Activated CD8-positive, alpha-beta memory T cell treated with anti-CD3 and anti-CD28 coated beads for 24 hours (primary cell): ENCODE data around the gene PRR14L.
"Not testable (repeated sequence)": the region's sequence is repeated elsewhere in the genome, so short reads cannot be mapped to it uniquely, and the experiment has no call there.

ENCODE experiments used
- DNase-seq: peaks from one replicate; pipeline ENCODE4 v3.0.0-alpha.2; 2020

PRR14L gene

GRCh38 chr22:31749636-31750364 lies at the start of gene PRR14L:
Gene PRR14L, minus strand, starts transcription at chr22:31750132. Its CDS starts 11,272 bp downstream, at chr22:31738860.
- peak; percentile 100 for DNase-seq

- DNase-seq = not testable (repeated sequence)
These were observed 49.4 kb upstream of the PRR14L start for GRCh38 chr22:31799358-31799757.

- no peak for DNase-seq
These were observed 40.3 kb upstream of the PRR14L start for GRCh38 chr22:31790240-31790639.

- no peak for DNase-seq
These were observed 39.9 kb upstream of the PRR14L start for GRCh38 chr22:31789803-31790202.

DNA sequence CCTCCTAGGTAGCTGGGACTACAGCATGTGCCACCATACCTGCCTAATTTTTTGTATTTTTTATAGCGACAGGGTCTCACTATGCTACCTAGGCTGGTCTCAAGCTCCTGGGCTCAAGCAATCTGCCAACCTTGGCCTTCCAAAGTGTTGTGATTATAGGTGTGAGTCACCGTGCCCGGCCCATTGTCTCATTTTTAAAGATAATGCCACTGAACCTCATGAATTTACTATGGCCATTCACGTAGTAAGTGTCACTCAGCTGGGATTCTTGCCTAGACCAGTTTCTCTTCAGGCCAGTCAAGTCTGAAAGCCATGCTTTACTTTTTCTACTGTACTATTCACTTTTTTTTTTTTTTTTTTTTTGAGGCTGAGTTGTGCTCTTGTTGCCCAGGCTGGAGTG lies 26.3 kb upstream of the PRR14L start:
- no peak for DNase-seq

- DNase-seq = no peak
These were observed 23.5 kb upstream of the PRR14L start for GRCh38 chr22:31773416-31773815.

DNA sequence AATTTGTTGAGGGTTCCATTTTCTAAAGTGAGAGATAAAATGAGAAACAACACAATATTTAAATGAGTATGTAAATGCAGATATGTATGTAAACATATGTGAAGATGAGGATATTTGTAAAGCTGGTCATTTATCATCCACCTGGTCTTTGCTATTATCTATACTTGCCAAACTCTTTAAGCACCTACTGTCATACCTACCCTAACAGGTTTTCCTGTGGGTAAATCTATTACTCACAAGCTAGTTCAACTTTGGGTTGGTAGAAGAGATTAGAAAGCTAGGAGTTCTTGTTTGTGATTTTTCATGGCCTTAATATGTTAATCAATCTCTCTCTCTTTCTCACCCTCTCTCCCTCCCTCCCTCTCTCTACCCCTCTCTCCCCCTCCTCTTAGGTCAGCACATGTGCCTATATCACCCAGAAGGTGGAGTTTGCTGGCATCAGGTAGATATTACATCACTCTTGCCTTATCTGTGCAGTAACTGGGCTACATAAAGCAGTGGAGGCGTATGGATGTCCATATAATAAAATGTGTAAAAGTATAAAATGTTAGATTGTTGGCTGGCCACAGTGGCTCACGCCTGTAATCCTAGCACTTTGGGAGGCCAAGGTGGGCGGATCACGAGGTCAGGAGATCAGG lies 18.6 kb upstream of the PRR14L start:
- peak; percentile 28 for DNase-seq

GRCh38 chr22:31764785-31765184 lies 14.9 kb upstream of the PRR14L start:
- no peak for DNase-seq

DNA sequence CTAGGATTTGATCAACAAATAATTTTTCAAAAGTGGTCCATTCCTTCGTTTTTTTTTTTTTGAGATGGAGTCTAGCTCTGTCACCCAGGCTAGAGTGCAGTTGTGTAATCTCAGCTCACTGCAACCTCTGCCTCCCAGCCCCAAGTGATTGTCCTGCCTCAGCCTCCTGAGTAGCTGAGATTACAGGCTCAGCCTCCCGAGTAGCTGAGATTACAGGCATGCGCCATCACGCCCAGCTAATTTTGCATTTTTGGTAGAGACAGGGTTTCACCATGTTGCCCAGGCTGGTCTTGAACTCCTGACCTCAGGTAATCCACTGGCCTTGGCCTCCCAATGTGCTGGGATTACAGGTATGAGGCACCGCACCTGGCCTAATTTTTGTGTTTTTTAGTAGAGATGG lies 8.9 kb upstream of the PRR14L start:
- not testable (repeated sequence) for DNase-seq

- DNase-seq = no peak
These were observed 7.3 kb upstream of the PRR14L start for GRCh38 chr22:31757265-31757664.

- no peak for DNase-seq
These were observed 4.9 kb upstream of the PRR14L start for GRCh38 chr22:31754813-31755212.

DNA sequence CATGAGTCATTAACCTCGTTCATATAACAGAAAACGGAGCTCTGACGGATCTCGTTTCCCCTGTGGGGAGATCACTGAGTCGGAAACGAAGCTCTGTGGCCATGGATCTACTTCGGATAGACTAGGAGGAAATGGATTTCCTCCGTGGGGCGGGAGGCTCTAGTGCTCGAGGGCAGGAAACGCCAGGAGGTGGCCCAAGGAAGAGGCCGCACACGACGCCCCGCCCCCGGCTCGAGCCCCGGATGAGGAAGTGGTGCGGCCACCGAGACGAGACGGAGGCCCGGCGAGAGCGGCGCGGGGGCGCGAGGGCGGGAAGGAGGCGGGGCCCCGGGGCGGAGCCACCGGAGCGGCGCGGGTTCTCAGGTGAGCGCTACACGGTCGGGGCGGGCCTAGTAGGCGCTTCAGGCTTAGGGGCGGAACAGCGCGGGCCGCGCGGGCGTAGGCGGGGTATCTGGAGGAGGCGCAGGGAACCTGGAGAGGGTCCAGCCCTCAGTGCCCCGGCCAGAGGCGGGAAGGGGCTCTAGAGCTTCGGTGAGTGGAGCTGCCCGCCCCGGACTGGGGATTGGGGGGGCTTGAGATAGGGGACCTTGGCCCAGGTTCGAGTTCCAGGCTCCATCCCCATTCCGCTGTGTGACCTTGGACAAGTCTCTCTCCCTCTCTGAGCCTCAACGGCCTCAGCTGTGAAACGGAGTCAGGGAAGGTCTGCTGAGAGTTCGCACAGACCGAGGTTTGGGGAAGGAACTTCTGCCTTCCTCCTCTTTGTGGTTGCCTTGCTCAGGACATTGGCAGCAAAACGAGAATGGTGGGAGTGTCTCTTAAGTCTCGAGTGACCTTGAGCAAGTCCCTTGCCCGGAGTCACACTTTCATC lies 3.9 kb upstream of the PRR14L start, which contains the start of gene DEPDC5:
TSS of gene DEPDC5 (plus strand) at position 386 of the 868 bp plus-strand sequence. CDS start 903 bp downstream, outside the sequence.
- peak; percentile 98 for DNase-seq

DNA sequence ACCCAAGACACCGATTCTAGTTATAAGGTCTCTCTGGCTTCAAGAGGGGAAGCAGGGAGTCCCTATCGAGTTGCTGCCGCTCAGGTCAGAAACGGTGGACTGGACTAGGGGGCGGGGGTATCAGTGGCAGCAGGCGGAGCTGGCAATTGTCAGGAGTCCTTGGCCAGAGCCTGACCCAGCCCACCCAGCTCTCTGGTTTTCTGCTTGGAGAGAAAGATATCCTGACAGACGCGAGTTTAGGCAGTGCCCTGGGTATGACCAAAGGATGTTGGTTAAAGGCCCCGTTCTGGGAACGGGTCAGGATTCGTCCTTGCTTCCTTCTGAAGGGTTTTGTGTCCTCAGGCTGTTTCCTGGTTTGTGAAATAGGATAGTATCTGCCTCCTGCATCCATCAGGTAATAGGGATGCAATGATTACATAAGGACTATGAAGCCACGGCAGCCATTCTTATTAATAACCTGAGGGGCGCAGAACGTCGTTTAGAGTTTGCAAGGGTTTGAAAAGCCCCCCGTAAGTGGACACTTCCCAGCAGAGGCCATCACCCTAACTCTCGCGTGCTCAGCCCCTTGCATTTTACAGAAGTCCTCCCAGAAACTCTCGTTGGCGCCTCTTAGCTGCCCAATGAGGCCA lies 3.2 kb upstream of the PRR14L start:
- peak; percentile 70 for DNase-seq

- no peak for DNase-seq
These were observed 2.3 kb upstream of the PRR14L start for GRCh38 chr22:31752096-31752847.

DNA sequence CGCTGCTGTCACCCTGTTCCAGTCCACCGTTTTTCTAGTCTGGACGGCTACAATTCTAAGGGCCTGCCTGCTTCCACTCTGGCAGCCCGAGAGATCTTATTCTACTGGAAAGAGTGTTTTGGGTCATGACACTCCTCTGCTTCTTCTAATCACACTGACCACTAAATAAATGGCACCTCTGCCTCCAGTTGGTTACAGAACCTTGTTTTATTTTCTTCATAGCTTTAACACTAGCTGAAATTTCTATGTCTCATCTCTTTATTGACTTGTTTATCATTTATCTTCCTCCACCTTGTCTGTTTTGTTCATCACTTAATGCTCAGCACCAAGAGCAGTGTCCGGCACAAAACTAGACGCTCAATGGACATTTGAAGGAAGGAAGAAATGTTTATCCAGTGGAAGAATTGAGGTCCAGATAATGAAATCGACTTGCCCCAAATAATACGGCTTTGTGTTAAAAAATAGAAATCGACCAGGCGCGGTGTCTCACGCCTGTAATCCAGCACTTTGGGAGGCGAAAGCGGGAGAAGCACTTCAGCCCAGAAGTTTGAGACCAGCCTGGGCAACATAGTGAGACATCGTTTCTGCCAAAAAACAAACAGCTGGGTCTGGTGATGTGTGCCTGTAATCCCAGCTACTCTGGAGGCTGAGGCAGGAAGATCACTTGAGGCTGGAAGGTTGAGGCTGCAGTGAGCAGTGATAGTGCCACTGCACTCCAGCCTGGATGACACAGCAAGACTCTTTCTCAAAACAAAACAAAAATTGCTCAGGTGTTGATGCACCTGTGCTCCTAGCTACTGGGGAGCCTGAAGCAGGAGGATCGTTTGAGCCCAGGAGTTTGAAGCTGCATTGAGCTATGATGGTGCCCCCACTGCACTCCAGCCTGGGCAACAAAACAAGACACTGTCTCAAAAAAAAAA lies 693 bp upstream of the PRR14L start:
- DNase-seq = no peak

GRCh38 chr22:31748490-31748889 lies 1.4 kb downstream of the PRR14L start:
- no peak for DNase-seq

GRCh38 chr22:31747441-31747840 lies 2.5 kb downstream of the PRR14L start:
- no peak for DNase-seq

- DNase-seq = no peak
These were observed 6.1 kb downstream of the PRR14L start for GRCh38 chr22:31743871-31744270.

DNA sequence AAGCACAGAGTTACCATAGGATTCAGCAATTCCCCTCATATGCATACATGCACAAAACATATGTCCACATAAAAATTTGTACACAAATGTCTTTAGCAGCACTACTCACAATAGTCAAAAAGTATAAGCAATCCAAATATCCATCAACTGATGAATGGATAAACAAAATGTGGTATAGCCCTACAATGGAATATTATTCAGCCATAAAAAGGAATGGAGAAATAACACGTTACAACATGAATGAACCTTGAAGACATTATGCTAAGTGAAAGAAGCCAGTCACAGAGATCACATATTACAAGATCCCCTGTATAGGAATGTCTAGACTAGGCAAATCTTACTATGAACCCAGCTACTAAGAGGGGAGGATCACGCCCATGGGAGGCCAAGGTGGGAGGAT lies 7.2 kb downstream of the PRR14L start:
- DNase-seq = no peak

- no peak for DNase-seq
These were observed 7.8 kb downstream of the PRR14L start for GRCh38 chr22:31742115-31742514.

DNA sequence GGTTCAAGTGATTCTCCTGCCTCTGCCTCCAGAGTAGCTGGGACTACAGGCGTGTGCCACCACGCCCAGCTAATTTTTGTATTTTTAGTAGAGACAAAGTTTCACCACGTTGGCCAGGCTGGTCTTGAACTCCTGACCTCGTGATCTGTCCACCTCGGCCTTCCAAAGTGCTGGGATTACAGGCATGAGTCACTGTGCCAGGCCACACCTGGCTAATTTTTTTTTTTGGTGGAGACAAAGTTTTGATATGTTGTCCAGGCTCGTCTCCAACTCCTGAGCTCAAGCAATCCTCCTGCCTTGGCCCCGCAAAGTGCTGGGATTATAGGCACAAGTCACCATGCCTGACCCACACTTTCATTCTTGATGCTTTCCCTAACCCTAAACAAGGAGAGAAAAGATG lies 9.6 kb downstream of the PRR14L start:
- DNase-seq = not testable (repeated sequence)
